ENCODE results near the gene BUD31. TPM values are rescaled to one million over a fixed set of nuclear protein-coding genes. Genes with fewer than 3 reads are reported as not detected.

Gene BUD31
- total RNA-seq, 4 donors from 2014 or later, result 50.3 to 71.4 (median 60.3) TPM

DNA sequence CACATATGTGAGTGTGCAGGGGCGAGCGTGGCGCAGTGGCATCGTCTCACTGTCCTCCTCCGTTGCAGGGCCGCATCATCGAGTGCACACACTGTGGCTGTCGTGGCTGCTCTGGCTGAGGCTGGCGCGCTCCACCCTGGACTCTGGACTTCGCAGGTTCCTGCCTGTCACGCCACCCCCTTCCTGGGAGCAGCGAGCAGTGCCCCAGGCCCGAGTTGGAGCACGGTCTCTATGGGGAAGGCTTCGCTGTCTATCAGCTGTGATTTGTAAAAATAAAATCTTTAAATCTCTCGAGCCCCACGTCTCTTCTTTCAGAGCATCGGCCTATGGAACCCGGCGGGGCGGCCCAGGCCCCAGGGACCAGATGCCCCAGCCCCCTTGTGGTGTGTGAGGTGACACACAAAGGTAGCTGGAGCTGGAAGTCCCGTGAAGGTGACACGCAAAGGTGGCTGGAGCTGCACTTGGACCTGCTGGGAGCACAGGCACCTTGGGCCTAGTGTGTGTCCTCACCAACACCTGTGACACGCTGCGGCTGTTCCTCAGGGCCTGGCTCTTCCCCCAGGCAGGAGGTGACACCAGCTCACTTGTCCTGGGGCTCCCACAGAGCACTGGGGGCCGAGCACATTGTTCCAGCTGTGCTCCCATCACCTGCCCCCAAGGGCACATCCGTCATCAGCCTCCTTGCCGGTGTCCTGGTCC, 10.7 kb downstream of the BUD31 start:
- TF ChIP-seq, protein P1, sequence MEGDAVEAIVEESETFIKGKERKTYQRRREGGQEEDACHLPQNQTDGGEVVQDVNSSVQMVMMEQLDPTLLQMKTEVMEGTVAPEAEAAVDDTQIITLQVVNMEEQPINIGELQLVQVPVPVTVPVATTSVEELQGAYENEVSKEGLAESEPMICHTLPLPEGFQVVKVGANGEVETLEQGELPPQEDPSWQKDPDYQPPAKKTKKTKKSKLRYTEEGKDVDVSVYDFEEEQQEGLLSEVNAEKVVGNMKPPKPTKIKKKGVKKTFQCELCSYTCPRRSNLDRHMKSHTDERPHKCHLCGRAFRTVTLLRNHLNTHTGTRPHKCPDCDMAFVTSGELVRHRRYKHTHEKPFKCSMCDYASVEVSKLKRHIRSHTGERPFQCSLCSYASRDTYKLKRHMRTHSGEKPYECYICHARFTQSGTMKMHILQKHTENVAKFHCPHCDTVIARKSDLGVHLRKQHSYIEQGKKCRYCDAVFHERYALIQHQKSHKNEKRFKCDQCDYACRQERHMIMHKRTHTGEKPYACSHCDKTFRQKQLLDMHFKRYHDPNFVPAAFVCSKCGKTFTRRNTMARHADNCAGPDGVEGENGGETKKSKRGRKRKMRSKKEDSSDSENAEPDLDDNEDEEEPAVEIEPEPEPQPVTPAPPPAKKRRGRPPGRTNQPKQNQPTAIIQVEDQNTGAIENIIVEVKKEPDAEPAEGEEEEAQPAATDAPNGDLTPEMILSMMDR (IDR thresholded peaks at IDR 0.05), result no peak
- TF ChIP-seq EP300 (IDR thresholded peaks at IDR 0.05) (no peak), POLR2A (IDR thresholded peaks at IDR 0.05) (no peak), POLR2AphosphoS5 (IDR thresholded peaks at IDR 0.05) (no peak)
- H3K36me3 ChIP-seq, result peaks cover 91% of the 10 kb centered on the region
- no peak for DNase-seq (ENCODE audit: low spot score in 2 of 2)
- H3K27ac ChIP-seq, result no peak overlapping the region
- no peak overlapping the region for H3K4me3 ChIP-seq
- no peaks in the 10 kb centered on the region for H3K9me3 ChIP-seq
- H3K4me1 ChIP-seq, result no peaks in the 10 kb centered on the region
- no peaks in the 10 kb centered on the region for H3K27me3 ChIP-seq
- 79% methylated on average over 14 of the region's 29 CpGs for WGBS

DNA sequence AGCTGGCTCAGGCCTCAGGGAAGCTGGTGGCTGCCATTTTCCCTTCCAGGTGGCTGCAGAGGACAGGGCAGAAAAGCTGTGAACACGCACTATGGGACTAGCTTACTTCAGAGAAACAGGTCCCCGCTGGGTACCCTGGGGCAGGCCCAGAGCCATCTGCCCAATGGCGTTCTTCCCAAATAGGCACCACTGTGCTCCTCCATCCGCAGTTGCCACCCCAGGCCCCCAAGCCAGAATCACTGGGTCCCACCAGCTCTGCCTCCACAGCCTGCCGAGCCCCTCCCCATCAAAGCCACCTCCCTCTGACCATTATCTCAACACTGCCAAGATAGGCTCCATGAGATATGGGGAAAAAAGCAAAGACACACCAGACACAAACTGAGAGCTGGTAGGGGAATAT, 11.4 kb downstream of the BUD31 start:
- no peak overlapping the region for H3K27ac ChIP-seq
- peaks cover 92% of the 10 kb centered on the region for H3K36me3 ChIP-seq
- 100% methylated on average over 1 of the region's 5 CpGs for WGBS
- no peaks in the 10 kb centered on the region for H3K9me3 ChIP-seq
- no peaks in the 10 kb centered on the region for H3K27me3 ChIP-seq
- no peak for TF ChIP-seq POLR2AphosphoS5 (IDR thresholded peaks at IDR 0.05)
- TF ChIP-seq EP300 (IDR thresholded peaks at IDR 0.05), result no peak
- no peak for TF ChIP-seq POLR2A (IDR thresholded peaks at IDR 0.05)
- TF ChIP-seq, protein P1 (IDR thresholded peaks at IDR 0.05), result no peak
- H3K4me1 ChIP-seq, result no peaks in the 10 kb centered on the region
- no peak overlapping the region for H3K4me3 ChIP-seq
- no peak for DNase-seq (ENCODE audit: low spot score in 2 of 2)

DNA sequence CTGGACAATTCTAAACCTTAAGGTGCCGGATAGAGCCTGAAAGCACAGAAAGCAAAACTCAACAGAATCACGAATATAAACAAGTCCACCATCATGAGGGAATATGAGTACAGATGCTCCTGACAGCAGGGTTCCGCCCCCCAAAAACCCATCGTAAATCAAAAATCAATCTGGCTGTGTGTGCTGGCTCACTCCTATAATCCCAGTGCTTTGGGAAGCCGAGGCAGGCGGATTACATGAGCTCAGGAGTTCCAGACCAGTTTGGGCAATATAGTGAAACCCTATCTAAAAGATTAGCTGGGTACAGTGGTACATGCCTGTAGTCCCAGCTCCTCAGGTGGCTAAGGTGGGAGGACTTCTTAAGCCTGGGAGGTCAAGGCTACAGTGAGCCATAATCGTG, 12.2 kb downstream of the BUD31 start:
- no peak overlapping the region for H3K27ac ChIP-seq
- H3K9me3 ChIP-seq, result no peaks in the 10 kb centered on the region
- no peak for DNase-seq (ENCODE audit: low spot score in 2 of 2)
- 84% methylated on average over 7 of the region's 7 CpGs for WGBS
- H3K27me3 ChIP-seq, result no peaks in the 10 kb centered on the region
- TF ChIP-seq POLR2A (IDR thresholded peaks at IDR 0.05) (no peak), EP300 (IDR thresholded peaks at IDR 0.05) (no peak), POLR2AphosphoS5 (IDR thresholded peaks at IDR 0.05) (no peak)
- TF ChIP-seq, protein P1 (IDR thresholded peaks at IDR 0.05), result no peak
- H3K36me3 ChIP-seq, result peaks cover 94% of the 10 kb centered on the region
- no peaks in the 10 kb centered on the region for H3K4me1 ChIP-seq
- no peak overlapping the region for H3K4me3 ChIP-seq

DNA sequence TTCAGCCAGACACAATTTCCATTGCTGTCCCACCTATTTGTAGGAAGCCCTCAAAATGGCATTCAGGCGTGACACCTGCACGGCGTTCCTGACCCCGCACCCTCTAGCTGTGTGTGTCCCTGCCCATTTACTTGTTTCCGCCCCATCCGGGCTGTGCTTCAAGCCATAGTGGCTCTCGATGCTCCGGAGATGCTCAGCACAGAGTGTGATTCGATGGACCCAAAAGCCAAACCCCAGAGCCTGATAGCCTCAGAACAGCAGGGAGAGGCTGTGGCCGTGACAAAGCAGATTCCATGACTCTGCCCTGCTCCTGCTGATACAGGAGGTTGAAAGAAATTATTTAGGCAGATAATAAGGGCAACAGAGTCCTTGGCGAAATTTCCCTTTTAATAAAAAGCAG, 13.4 kb downstream of the BUD31 start:
- Histone ChIP-seq H3K4me3 (no peak overlapping the region), H3K4me1 (no peaks in the 10 kb centered on the region), H3K27ac (no peak overlapping the region), H3K36me3 (peaks cover 89% of the 10 kb centered on the region), H3K27me3 (no peaks in the 10 kb centered on the region), H3K9me3 (no peaks in the 10 kb centered on the region)
- WGBS, result 94% methylated on average over 11 of the region's 11 CpGs
- TF ChIP-seq, protein P1 (IDR thresholded peaks at IDR 0.05), result no peak
- TF ChIP-seq EP300 (IDR thresholded peaks at IDR 0.05) (no peak), POLR2A (IDR thresholded peaks at IDR 0.05) (no peak), POLR2AphosphoS5 (IDR thresholded peaks at IDR 0.05) (no peak)
- no peak for DNase-seq (ENCODE audit: low spot score in 2 of 2)

DNA sequence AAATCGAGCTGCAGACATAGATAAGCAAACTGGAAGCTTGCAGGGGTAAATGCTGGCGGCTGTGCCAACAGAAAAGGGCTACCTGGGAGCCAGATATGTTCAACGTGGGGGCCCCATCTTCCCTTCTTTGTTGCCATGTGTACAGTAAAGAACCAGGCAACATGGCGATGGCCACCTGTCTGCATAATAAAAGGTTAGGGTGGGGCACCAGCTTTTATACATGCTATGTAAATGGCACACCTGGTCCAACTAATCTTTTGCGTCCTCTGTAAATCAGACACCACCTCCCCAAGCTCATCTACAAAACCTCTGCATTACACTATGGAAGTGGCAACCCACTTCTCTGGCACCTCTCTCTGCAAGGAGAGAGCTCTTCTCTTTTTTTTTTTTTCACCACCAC, 13.9 kb downstream of the BUD31 start:
- no peak for DNase-seq (ENCODE audit: low spot score in 2 of 2)
- TF ChIP-seq, protein P1 (IDR thresholded peaks at IDR 0.05), result no peak
- TF ChIP-seq EP300 (IDR thresholded peaks at IDR 0.05), result no peak
- no peak for TF ChIP-seq POLR2AphosphoS5 (IDR thresholded peaks at IDR 0.05)
- TF ChIP-seq POLR2A (IDR thresholded peaks at IDR 0.05), result no peak
- H3K27ac ChIP-seq, result no peak overlapping the region
- no peaks in the 10 kb centered on the region for H3K27me3 ChIP-seq
- peaks cover 87% of the 10 kb centered on the region for H3K36me3 ChIP-seq
- no peaks in the 10 kb centered on the region for H3K9me3 ChIP-seq
- H3K4me3 ChIP-seq, result no peak overlapping the region
- WGBS, result 69% methylated on average over 5 of the region's 5 CpGs
- no peaks in the 10 kb centered on the region for H3K4me1 ChIP-seq
